GM21367 (cell line): ENCODE results near the gene PLBD1.
A peak's percentile ranks its signal among the peaks of the same experiment; 100 is the strongest.

Source experiments
- ATAC-seq: cut with Tn5 transposase; IDR thresholded peaks from one replicate; pipeline ENCODE4 v1.9.1; 2021; ENCODE audit not compliant: unreplicated experiment

The PLBD1 gene

GRCh38 chr12:14571779-14572178 lies 4.1 kb upstream of the PLBD1 start:
- ATAC-seq, result no peak

DNA sequence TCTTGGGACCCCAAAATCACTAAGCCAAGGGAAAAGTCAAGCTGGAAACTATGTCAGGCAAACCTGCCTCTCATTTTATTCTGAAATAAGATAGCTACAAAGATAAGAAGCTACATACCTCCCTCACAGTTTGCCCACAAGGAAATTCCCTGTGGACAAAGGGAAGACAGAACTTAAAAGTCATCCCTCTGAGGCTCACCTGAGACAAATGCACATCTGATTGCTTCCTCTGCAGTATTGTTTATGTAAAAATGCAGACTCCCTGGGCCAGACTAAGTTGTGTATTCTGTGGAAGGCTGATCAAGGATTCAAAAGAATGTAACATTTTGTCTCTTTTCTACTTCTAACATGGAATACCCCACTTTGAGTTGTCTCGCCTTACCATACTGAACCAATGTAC lies 2.5 kb upstream of the PLBD1 start:
- no peak for ATAC-seq

- no peak for ATAC-seq
These were observed 3.2 kb downstream of the PLBD1 start for GRCh38 chr12:14564336-14564959.

GRCh38 chr12:14563046-14563445 lies 4.6 kb downstream of the PLBD1 start:
- no peak for ATAC-seq

- no peak for ATAC-seq
These were observed 5.4 kb downstream of the PLBD1 start for GRCh38 chr12:14562279-14562678.

- ATAC-seq, result no peak
These were observed 5.9 kb downstream of the PLBD1 start for GRCh38 chr12:14561677-14562238.

- no peak for ATAC-seq
These were observed 6.6 kb downstream of the PLBD1 start for GRCh38 chr12:14560904-14561574.

DNA sequence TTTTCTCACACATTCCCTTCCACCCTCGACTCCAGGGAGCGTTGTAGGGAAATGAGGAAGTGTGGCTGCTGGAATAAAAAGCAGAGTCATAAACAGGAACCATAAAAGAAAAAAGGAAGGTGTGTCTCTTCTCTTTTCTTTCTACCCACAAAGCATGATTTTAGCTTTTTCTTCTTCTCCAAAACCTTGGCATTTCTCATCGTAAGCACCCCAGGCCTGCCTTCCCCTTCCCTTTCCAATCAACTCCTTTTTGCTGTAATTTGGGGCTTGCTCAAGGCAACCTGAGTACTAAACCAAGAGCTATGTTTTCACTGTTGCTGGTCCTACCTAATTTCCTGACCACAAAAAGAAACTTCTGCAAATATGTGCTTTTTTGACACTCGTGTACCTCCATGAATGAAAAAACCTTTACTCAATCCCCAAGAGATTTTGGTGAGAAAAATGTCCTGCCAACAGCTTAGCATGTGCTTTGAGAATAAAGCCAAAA lies 9.2 kb downstream of the PLBD1 start:
- ATAC-seq, result no peak

DNA sequence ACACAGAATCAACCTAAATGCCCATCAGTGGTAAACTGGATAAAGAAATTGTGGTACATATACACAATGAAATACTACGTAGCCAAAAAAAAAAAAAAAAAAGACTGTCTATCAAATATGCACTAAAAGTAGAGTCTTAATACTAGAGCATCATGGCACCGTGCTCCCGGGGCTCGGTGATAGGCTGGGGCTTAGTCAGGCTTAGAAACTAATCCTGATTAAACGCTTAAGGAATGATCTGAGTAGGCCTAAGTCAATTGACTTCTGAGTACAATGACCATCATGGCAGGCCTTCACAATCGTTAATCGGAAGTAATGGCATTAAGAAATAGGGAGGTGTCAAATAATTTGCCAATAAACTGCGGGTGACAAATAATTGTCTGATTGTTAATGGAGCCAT lies 9.7 kb downstream of the PLBD1 start:
- no peak for ATAC-seq

DNA sequence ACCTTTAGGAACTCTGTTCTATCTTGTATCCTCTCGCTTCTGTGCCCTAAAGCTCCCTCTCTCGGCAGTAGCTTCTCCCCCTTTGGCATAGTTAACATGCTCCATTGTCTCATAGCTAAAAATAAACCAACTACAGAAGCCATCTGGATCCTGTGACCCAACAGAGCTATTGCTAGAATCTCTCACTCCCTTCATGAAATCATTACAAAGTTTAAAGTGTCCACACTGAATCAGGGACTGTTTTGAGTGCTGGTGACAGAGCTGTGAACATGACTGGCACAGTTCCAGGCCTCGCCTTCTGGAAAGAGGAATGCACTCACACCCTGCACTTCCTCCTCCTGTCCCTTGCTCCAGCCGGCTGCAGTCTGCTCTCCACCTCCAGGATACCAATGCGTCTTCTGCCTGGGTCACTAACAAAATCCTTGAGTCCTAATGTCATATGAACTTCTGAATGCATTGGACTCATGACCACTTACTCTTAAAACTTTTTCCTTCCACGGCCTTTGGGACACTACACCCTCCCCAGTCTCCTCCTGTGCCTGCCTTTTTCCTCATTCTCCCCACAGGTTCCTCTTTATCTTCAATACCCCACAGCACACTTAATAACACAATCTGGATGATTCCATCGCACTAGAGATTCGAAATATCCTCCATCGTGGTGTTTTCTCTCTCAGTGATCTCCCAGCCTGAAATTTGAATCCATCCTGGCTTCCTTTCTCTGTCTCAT lies 13.2 kb downstream of the PLBD1 start:
- ATAC-seq, result no peak

- ATAC-seq, result no peak
These were observed 19.1 kb downstream of the PLBD1 start for GRCh38 chr12:14548609-14549008.

- no peak for ATAC-seq
These were observed 20.1 kb downstream of the PLBD1 start for GRCh38 chr12:14547571-14547970.

- ATAC-seq, result no peak
These were observed 22.2 kb downstream of the PLBD1 start for GRCh38 chr12:14545144-14546124.

DNA sequence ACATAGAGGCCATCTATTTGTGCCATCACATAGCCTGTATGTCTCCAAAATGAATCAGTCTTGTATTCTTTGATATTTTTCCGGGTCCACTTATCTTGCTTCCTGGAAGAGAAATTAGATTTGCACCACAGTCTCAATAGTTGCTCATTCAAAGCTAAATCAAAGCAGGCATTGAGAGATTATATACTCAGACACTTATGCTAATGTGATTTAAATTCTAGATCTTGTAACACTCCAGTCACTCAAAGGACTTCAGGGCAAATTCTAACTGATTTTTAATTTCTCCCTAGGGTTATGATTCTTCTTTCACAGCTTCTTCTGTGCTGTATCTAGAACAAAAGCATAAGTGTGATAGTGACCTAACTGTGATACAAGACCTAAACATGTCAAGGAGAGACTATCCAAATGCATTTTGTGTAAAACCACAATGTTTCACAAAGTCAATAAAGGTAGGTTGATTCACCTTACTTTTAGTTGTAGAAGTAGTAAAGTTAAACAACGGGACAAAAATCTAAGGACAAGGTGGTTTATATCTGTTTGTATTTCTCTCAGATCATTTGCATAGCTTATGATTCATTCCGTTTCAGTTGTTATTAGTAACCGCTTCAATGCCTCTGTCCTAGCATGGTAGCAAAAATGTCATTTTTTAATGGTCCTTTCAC lies 26.8 kb downstream of the PLBD1 start:
- peak; percentile 70 for ATAC-seq

DNA sequence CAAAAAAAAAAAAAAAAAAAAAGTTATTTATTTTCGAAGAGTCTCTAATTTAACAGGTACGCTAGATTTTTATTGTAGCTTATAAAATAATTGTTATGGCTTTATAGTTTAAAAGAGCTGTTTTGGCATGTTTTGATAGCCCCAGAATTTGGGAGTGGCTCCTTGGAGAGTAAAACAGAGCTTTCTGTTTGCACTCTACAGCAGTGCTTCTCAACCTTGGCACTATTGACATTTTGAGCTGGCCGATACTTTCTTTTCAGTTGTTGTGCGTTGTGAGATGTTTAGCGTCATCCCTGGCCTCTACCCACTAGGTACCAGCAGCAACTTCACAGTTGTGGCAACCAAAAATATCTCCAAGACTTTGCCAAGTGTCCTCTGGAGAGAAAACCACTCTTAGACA lies 30.6 kb downstream of the PLBD1 start:
- ATAC-seq, result no peak

GRCh38 chr12:14532152-14532551 lies 35.5 kb downstream of the PLBD1 start:
- ATAC-seq, result no peak

- ATAC-seq, result no peak
These were observed 41.7 kb downstream of the PLBD1 start for GRCh38 chr12:14525964-14526363.

DNA sequence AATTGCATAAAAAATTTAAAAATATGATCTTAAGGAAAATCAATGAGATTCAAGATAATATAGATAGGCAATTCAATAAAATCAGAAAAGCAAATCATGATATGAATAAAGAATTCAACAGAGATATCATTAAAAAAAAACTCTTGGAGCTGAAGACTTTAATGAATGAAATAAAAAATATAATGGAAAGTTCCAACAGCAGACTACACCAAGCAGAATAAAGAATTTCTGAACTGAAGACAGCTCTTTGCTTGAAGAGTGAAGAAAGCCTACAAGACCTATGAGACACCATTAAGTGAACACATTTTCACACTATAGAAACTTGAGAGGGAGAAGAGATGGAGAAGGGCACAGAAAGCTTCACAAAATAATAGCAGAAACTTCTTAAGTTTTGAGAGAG lies 45.9 kb downstream of the PLBD1 start:
- no peak for ATAC-seq

- ATAC-seq, result no peak
These were observed 52.7 kb downstream of the PLBD1 start for GRCh38 chr12:14514946-14515345.
